SIG-M5 (cell line): ENCODE measurements around the gene HNRNPD.
A peak's percentile ranks its signal among the peaks of the same experiment; 100 is the strongest.
"Not testable (repeated sequence)": the region's sequence is repeated elsewhere in the genome, so short reads cannot be mapped to it uniquely, and the experiment has no call there.

Experiments
- DNase-seq: peaks from one replicate; lab custom pipeline; 2025; lab: John Stamatoyannopoulos, UW

HNRNPD gene

GRCh38 chr4:82372517-82373485 lies 990 bp downstream of the HNRNPD start:
- DNase-seq, result peak; percentile 31

DNA sequence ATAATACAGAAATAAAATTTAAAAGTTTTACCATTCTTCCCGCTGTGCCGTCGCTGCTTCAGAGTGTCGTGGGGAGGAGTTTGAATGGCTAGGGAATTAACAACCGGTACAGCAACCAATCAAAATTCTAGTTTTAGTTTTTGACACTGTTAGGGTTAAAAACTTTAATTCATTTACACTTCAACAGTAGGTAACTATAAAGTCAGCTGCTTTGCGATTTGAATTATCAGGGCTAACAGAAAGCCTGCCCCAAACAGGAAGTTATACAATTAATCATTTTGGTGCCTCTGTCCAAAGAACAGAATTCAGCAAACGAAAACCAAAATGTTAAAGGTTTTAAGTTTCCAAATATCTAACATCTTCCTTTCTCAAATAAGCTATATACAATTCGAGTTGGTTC lies 2.3 kb downstream of the HNRNPD start:
- DNase-seq, result no peak

DNA sequence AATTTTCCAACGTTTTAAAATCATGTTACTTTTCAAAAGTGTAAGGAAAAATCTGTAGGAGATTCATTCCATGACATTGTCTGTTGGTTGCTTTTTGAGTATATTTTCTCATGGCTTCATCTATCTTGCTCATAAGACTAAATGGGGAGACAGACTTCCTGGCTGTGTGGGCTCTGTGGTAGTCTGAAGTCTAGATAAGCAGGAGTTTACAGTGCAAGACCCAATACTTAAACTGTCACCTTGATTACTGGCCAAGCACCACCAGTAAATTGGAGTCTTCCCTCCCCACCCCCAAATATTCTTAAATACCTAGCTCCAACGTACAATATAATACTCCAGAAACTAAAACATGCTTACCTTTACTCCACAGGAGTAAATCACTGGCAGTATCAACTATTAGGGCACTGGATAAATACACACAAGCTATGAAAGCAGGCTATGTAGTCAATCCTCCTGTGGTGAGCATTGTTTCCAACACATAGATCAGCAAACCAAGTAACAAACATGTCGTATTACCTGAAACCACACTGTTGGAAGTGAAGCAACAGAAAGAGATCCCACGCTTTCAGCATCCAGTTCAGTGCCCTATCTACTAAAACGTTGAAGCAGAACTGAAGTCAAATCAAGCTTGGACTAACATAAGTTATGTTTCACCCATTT lies 6.2 kb downstream of the HNRNPD start:
- DNase-seq, result no peak

- DNase-seq, result not testable (repeated sequence)
Measured at GRCh38 chr4:82366431-82366830, 7.4 kb downstream of the HNRNPD start.

- DNase-seq, result no peak
Measured at GRCh38 chr4:82363896-82364487, 9.8 kb downstream of the HNRNPD start.

DNA sequence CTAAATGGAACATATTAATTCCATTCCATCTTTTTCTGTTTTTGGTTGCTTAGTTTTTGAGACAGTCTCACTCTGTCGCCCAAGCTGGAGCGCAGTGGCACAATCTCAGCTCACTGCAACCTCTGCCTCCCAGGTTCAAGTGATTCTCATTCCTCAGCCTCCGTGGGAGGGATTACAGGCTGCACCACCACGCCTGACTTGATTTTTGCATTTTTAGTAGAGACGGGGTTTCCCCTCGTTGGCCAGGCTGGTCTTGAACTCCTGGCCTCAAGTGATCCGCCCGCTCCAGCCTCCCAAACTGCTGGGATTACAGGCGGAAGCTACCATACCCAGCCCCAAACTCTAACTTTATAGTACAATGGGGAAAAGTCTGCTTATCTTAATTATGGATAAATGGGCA lies 11.2 kb downstream of the HNRNPD start:
- DNase-seq, result no peak

DNA sequence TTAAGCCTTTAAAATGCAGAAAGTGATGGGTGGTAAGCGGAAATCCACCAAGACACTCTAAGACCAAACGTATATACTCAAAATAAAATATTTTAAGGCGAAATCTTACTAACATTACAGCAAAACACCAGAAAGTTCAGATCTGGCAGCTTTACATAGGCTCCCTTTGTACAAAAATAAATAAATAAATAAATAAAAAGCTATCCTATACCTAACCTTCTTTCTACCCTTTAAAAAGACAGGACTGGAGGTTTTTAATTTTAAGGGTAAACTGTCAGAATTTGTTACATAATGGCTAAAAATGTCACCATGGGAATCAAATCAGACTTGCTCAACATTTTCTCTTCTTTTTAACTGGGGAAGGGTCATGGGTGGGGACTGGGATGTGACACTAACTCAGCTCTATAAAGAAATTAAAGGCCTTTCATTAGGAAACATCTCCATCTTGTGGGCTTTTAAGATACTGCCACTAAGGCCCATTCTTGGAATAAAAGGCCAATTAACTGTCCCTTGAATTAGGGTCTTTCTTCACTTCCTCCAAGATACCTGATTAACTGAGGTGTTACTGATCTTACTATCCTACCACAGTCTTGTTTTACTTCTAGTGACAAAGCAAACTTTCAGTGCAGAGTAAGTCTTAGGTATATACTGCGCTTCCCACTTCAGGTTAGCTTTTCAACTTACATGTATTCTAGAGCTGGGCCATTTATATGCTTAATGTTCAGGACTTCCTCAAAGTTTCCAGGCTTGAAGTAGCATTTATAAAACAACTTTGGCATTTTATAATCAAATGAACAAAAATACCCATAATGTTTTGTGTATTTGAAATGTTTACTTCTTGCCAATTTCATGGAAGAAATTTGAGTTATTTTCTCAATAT lies 13.3 kb downstream of the HNRNPD start:
- DNase-seq, result no peak

- no peak for DNase-seq
Measured at GRCh38 chr4:82358847-82359246, 14.9 kb downstream of the HNRNPD start.

DNA sequence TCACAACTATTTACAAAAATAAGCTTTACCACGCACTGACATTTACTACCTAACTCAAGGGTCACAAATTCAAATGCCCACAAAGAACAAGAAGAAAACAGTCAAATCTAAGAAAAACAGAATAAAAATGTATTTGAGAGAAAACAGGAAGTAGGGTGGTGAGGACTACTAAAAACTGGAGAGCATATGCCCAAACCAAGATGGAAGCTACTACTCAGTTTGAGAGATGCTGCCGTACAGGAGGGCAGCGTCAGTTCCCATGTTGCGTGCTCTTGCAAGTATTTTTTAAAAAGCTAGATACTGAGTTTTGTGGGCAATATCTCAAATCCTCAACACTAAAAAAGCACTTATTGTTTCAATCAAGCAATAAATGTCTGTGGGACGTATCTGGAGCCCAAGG lies 16.2 kb downstream of the HNRNPD start:
- DNase-seq, result no peak

GRCh38 chr4:82354788-82355187 lies 19.0 kb downstream of the HNRNPD start:
- no peak for DNase-seq

DNA sequence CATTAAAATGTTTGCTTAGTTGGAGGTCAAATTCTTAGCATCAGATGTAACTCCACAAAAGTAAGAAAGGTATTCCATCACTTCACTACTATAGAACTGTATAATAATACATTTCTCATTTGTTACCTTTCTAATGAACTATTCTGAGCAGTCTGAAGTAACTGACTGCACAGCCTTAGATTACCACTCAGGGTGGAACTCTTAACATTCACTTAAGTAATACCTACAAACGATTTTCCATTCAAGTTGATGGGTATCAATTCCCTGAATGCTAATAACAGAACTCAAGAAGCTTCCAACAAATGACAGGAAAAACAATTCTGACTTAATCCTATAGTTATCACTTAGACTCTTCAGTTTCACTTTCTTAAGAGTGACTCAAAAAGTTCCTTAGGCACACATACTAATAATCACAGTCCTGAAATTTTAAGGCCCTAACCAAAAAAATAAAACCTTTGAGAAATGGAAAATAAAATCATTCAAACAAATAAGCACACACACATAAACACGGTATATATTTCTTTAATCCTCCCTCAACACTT lies 20.9 kb downstream of the HNRNPD start:
- no peak for DNase-seq

GRCh38 chr4:82352118-82352824 lies 21.5 kb downstream of the HNRNPD start:
- no peak for DNase-seq

DNA sequence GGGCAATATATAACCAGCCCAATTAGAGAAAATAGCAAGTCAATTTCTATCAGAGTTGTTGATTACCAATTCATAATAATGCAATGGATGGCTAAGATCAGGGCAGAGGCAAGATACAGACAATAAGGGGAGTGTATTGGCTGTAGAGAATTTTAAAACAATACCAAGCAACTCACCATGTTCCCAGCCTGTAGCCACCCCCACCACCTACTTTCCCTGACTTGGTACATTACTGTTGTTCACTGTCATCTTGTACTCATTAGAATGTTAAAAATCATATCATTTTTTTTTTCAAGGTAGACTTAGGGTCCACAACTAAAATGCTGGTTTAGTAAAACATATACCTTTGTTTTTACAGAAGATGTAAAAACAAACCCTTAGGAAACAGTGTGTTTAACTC lies 27.7 kb downstream of the HNRNPD start:
- DNase-seq, result no peak

GRCh38 chr4:82335043-82335442 lies 38.7 kb downstream of the HNRNPD start:
- no peak for DNase-seq

- DNase-seq, result not testable (repeated sequence)
Measured at GRCh38 chr4:82333641-82334040, 40.1 kb downstream of the HNRNPD start.

DNA sequence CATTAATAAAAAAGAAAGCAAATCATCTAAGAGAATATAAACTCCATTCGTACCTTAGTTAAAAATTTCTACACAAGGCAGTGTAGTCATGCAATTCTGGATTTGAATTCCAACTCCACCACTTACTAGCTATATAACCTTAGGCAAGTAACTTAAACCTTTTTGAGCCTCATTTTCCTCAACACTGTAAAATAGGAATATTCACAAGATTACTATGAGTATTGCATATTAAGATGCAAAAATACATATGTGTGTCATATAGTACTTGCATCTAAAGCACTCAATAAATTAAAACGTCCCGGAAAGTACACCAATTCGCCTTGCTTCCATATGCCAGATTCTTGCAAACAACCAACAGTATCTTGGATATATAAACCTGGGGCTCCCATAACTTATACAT lies 42.0 kb downstream of the HNRNPD start:
- DNase-seq, result no peak

DNA sequence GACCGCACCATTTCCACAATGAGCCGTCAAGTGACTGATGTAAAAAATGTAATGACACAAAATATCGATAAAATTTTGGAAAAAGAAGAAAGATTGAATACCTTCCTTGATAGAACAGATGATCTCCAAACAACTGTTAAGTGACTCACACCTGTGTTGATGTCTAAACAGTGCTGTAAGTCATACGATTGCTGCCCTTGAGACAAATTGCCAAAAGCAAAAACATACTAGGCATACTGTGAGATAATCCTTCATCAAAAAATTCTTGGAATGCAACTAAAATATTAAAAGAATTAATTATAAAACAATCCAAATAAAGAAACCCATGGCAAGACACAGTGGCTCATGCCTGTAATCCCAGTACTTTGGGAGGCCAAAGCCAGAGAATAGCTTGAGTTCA lies 53.4 kb downstream of the HNRNPD start:
- DNase-seq, result no peak

DNA sequence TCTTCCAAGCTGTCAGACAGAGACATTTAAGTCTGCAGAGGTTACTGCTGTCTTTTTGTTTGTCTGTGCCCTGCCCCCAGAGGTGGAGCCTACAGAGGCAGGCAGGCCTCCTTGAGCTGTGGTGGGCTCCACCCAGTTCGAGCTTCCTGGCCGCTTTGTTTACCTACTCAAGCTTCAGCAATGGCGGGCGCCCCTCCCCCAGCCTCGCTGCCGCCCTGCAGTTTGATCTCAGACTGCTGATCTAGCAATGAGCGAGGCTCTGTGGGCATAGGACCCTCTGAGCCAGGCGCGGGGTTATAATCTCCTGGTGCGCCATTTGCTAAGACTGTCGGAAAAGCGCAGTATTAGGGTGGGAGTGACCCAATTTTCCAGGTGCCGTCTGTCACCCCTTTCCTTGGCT lies 70.7 kb downstream of the HNRNPD start:
- DNase-seq, result not testable (repeated sequence)
